HUES6 (cell line): ENCODE data around the gene GMDS.
A peak's percentile ranks its signal among the peaks of the same experiment; 100 is the strongest.

Source experiments
- H3K27ac ChIP-seq: 2 replicates; pipeline ENCODE4 v1.7.0; 2013; ENCODE audit warnings: low read depth, mild to moderate bottlenecking, low read length, inconsistent platforms
- H3K27me3 ChIP-seq: 2 replicates; pipeline ENCODE4 v1.6.1; 2013; ENCODE audit warnings: low read length; ENCODE audit not compliant: control insufficient read depth, insufficient read depth
- H3K36me3 ChIP-seq: 2 replicates; pipeline ENCODE4 v1.6.1; 2013; ENCODE audit warnings: low read length; ENCODE audit not compliant: control insufficient read depth, insufficient read depth
- H3K4me1 ChIP-seq: 2 replicates; pipeline ENCODE4 v1.6.1; 2013; ENCODE audit warnings: low read length; ENCODE audit not compliant: control insufficient read depth, insufficient read depth
- H3K4me3 ChIP-seq: 2 replicates; pipeline ENCODE4 v1.5.1; 2013; ENCODE audit warnings: low read depth, low read length
- H3K9ac ChIP-seq: one replicate; pipeline ENCODE4 v1.6.1; 2013; ENCODE audit warnings: mild to moderate bottlenecking, low read length
- H3K9me3 ChIP-seq: 2 replicates; pipeline ENCODE4 v1.6.1; 2013; ENCODE audit warnings: low read depth, low read length; ENCODE audit not compliant: control insufficient read depth, insufficient read depth

GMDS gene

GRCh38 chr6:1605893-1606779, 639.3 kb downstream of the GMDS start:
- peaks cover 95% of the 10 kb centered on the region for H3K27me3 ChIP-seq
- H3K4me3 ChIP-seq = peak overlapping the region; percentile 55

GRCh38 chr6:1605004-1605892, 640.2 kb downstream of the GMDS start:
- peak overlapping the region; percentile 46 for H3K9ac ChIP-seq
- no peaks in the 10 kb centered on the region for H3K36me3 ChIP-seq
- H3K4me3 ChIP-seq = peak overlapping the region; percentile 55
- H3K27me3 ChIP-seq = peaks cover 95% of the 10 kb centered on the region
- H3K9me3 ChIP-seq = no peaks in the 10 kb centered on the region
- H3K4me1 ChIP-seq = peaks cover 32% of the 10 kb centered on the region
- no peak overlapping the region for H3K27ac ChIP-seq

More at GRCh38 chr6:1605893-1606779, 639.3 kb downstream of the GMDS start:
- no peaks in the 10 kb centered on the region for H3K36me3 ChIP-seq
- no peak overlapping the region for H3K27ac ChIP-seq
- H3K9me3 ChIP-seq = no peaks in the 10 kb centered on the region
- no peak overlapping the region for H3K9ac ChIP-seq
- peaks cover 35% of the 10 kb centered on the region for H3K4me1 ChIP-seq

GRCh38 chr6:1604158-1605003, 641.0 kb downstream of the GMDS start:
- Histone ChIP-seq H3K4me1 (peaks cover 32% of the 10 kb centered on the region), H3K27ac (no peak overlapping the region), H3K4me3 (peak overlapping the region; percentile 63)

GRCh38 chr6:1603708-1604107, 641.7 kb downstream of the GMDS start:
- Histone ChIP-seq H3K36me3 (no peaks in the 10 kb centered on the region), H3K4me1 (peaks cover 32% of the 10 kb centered on the region), H3K27me3 (peaks cover 90% of the 10 kb centered on the region), H3K27ac (no peak overlapping the region), H3K9ac (no peak overlapping the region), H3K4me3 (peak overlapping the region; percentile 63; the same call in 1 of the 2 replicates), H3K9me3 (no peaks in the 10 kb centered on the region)

More at GRCh38 chr6:1604158-1605003, 641.0 kb downstream of the GMDS start:
- Histone ChIP-seq H3K27me3 (peaks cover 94% of the 10 kb centered on the region), H3K9ac (peak overlapping the region; percentile 57), H3K36me3 (no peaks in the 10 kb centered on the region), H3K9me3 (no peaks in the 10 kb centered on the region)

GRCh38 chr6:1602049-1602713, 643.2 kb downstream of the GMDS start:
- Histone ChIP-seq H3K9me3 (no peaks in the 10 kb centered on the region), H3K4me3 (no peak overlapping the region), H3K36me3 (no peaks in the 10 kb centered on the region), H3K27ac (no peak overlapping the region), H3K4me1 (peaks cover 23% of the 10 kb centered on the region), H3K27me3 (peaks cover 80% of the 10 kb centered on the region), H3K9ac (no peak overlapping the region)

- H3K4me3 ChIP-seq = no peak overlapping the region
- H3K27me3 ChIP-seq = peaks cover 72% of the 10 kb centered on the region
- peaks cover 23% of the 10 kb centered on the region for H3K4me1 ChIP-seq
- no peak overlapping the region for H3K9ac ChIP-seq
- no peaks in the 10 kb centered on the region for H3K9me3 ChIP-seq
- H3K36me3 ChIP-seq = no peaks in the 10 kb centered on the region
- H3K27ac ChIP-seq = no peak overlapping the region
Observed at GRCh38 chr6:1601158-1602048, 644.0 kb downstream of the GMDS start.

GRCh38 chr6:1600764-1601157, 644.6 kb downstream of the GMDS start:
- H3K9me3 ChIP-seq = no peaks in the 10 kb centered on the region
- peaks cover 69% of the 10 kb centered on the region for H3K27me3 ChIP-seq
- H3K27ac ChIP-seq = no peak overlapping the region
- H3K36me3 ChIP-seq = no peaks in the 10 kb centered on the region
- H3K4me3 ChIP-seq = no peak overlapping the region
- H3K4me1 ChIP-seq = peaks cover 21% of the 10 kb centered on the region
- no peak overlapping the region for H3K9ac ChIP-seq

- H3K9ac ChIP-seq = no peak overlapping the region
- no peak overlapping the region for H3K27ac ChIP-seq
- H3K36me3 ChIP-seq = no peaks in the 10 kb centered on the region
- H3K4me1 ChIP-seq = peaks cover 17% of the 10 kb centered on the region
- peaks cover 69% of the 10 kb centered on the region for H3K27me3 ChIP-seq
- no peak overlapping the region for H3K4me3 ChIP-seq
- no peaks in the 10 kb centered on the region for H3K9me3 ChIP-seq
Observed at GRCh38 chr6:1600063-1600763, 645.2 kb downstream of the GMDS start.

GRCh38 chr6:1599469-1599868, 645.9 kb downstream of the GMDS start:
- Histone ChIP-seq H3K9ac (no peak overlapping the region), H3K27me3 (peaks cover 67% of the 10 kb centered on the region), H3K4me3 (no peak overlapping the region), H3K4me1 (peaks cover 16% of the 10 kb centered on the region), H3K36me3 (no peaks in the 10 kb centered on the region), H3K9me3 (no peaks in the 10 kb centered on the region), H3K27ac (no peak overlapping the region)
